KMS-11 (cell line): ENCODE data around the gene SMDT1.

Experiments
- H2AFZ ChIP-seq: fragments of 200-600 bp; sonication (generic); 2 replicates; pipeline ENCODE4 v1.6.1; 2016; ENCODE audit warnings: antibody characterized with exemption, mixed run types, low read depth
- H3K27ac ChIP-seq: fragments of 200-600 bp; sonication (generic); 2 replicates; pipeline ENCODE4 v1.6.1; 2016; ENCODE audit warnings: mild to moderate bottlenecking, mixed run types
- H3K27me3 ChIP-seq: fragments of 200-600 bp; sonication (generic); 2 replicates; pipeline ENCODE4 v1.6.1; 2017; ENCODE audit warnings: mild to moderate bottlenecking, low read depth, mixed run types, moderate library complexity; ENCODE audit not compliant: insufficient read depth
- H3K36me3 ChIP-seq: fragments of 200-600 bp; sonication (generic); 2 replicates; pipeline ENCODE4 v1.6.1; 2017; ENCODE audit warnings: mild to moderate bottlenecking, mixed run types; ENCODE audit not compliant: insufficient read depth
- H3K4me1 ChIP-seq: fragments of 200-600 bp; sonication (generic); 2 replicates; pipeline ENCODE4 v1.6.1; 2016; ENCODE audit warnings: mild to moderate bottlenecking, low read depth, mixed run types; ENCODE audit not compliant: poor library complexity, severe bottlenecking
- H3K4me2 ChIP-seq: fragments of 200-600 bp; sonication (generic); 2 replicates; pipeline ENCODE4 v1.7.0; 2016; ENCODE audit warnings: mild to moderate bottlenecking, mixed run types
- H3K4me3 ChIP-seq: fragments of 200-600 bp; sonication (generic); IDR thresholded peaks from 2 replicates; pipeline ENCODE4 v1.6.1; 2017; ENCODE audit warnings: low read depth, low read length, mixed read lengths; ENCODE audit not compliant: insufficient read depth
- H3K79me2 ChIP-seq: fragments of 200-600 bp; sonication (generic); 2 replicates; pipeline ENCODE4 v1.6.1; 2016; ENCODE audit warnings: low read depth, mixed run types; ENCODE audit not compliant: insufficient read depth
- H3K9ac ChIP-seq: fragments of 200-600 bp; sonication (generic); 2 replicates; pipeline ENCODE4 v1.6.1; 2016; ENCODE audit warnings: mild to moderate bottlenecking, mixed run types
- H4K20me1 ChIP-seq: fragments of 200-600 bp; sonication (generic); 2 replicates; pipeline ENCODE4 v1.6.1; 2016; ENCODE audit warnings: mild to moderate bottlenecking, mixed run types; ENCODE audit not compliant: insufficient read depth
- CTCF ChIP-seq: fragments of 200-600 bp; sonication (generic); conservative IDR thresholded peaks from 2 replicates; pipeline ENCODE4 v1.6.1; 2017; ENCODE audit warnings: low read depth, mild to moderate bottlenecking, antibody characterized with exemption, low read length, moderate library complexity, mixed read lengths

The SMDT1 gene

GRCh38 chr22:42041784-42042183 is 37.7 kb upstream of the SMDT1 start:
- H3K4me2 ChIP-seq: no peak overlapping the region
- no peak overlapping the region for H3K4me3 ChIP-seq
- peaks cover 5% of the 10 kb centered on the region for H3K4me1 ChIP-seq
- no peak overlapping the region for H3K9ac ChIP-seq
- no peaks in the 10 kb centered on the region for H4K20me1 ChIP-seq
- no peaks in the 10 kb centered on the region for H3K36me3 ChIP-seq
- no peak for TF ChIP-seq CTCF
- H3K27me3 ChIP-seq: no peaks in the 10 kb centered on the region
- no peak overlapping the region for H3K27ac ChIP-seq
- H3K79me2 ChIP-seq: no peaks in the 10 kb centered on the region
- no peak overlapping the region for H2AFZ ChIP-seq

GRCh38 chr22:42050641-42051180 is 28.8 kb upstream of the SMDT1 start:
- no peak overlapping the region for H3K4me3 ChIP-seq
- H2AFZ ChIP-seq: no peak overlapping the region
- no peaks in the 10 kb centered on the region for H3K36me3 ChIP-seq
- H3K4me2 ChIP-seq: no peak overlapping the region
- H3K4me1 ChIP-seq: peaks cover 11% of the 10 kb centered on the region
- no peaks in the 10 kb centered on the region for H3K27me3 ChIP-seq
- no peaks in the 10 kb centered on the region for H3K79me2 ChIP-seq
- H3K9ac ChIP-seq: no peak overlapping the region
- no peaks in the 10 kb centered on the region for H4K20me1 ChIP-seq
- no peak overlapping the region for H3K27ac ChIP-seq
- no peak for TF ChIP-seq CTCF

DNA sequence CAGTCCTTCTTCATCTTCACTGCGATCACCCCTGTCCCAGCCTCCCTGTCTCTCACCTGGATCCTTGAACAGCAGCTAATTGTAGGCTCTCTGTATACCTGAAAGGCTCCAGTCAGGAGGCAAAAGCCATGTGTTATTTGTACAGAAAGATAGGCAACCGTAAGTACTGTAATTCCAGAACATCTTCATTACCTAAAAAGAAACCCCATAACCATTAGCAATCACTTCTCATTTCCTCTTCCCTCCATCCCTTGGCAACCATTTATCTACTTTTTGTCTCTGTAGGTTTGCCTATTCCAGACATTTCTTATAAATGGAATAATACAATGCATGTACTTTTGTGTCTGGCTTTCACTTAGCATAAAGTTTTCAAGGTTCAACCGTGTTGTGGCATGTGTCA is 26.7 kb upstream of the SMDT1 start:
- Histone ChIP-seq H3K27ac (no peak overlapping the region), H3K4me3 (no peak overlapping the region), H3K4me2 (no peak overlapping the region), H3K79me2 (no peaks in the 10 kb centered on the region), H3K27me3 (no peaks in the 10 kb centered on the region), H3K36me3 (no peaks in the 10 kb centered on the region), H3K4me1 (no peaks in the 10 kb centered on the region), H3K9ac (no peak overlapping the region), H2AFZ (no peak overlapping the region), H4K20me1 (no peaks in the 10 kb centered on the region)
- no peak for TF ChIP-seq CTCF

GRCh38 chr22:42056757-42057511 is 22.6 kb upstream of the SMDT1 start:
- no peaks in the 10 kb centered on the region for H3K79me2 ChIP-seq
- H3K27ac ChIP-seq: no peak overlapping the region
- no peak overlapping the region for H3K9ac ChIP-seq
- TF ChIP-seq CTCF: no peak
- H3K4me3 ChIP-seq: no peak overlapping the region
- H3K36me3 ChIP-seq: no peaks in the 10 kb centered on the region
- H4K20me1 ChIP-seq: no peaks in the 10 kb centered on the region
- H3K4me2 ChIP-seq: no peak overlapping the region
- no peaks in the 10 kb centered on the region for H3K27me3 ChIP-seq
- no peak overlapping the region for H2AFZ ChIP-seq
- no peaks in the 10 kb centered on the region for H3K4me1 ChIP-seq
